Measurements from ENCODE around the gene MALT1.

DNA sequence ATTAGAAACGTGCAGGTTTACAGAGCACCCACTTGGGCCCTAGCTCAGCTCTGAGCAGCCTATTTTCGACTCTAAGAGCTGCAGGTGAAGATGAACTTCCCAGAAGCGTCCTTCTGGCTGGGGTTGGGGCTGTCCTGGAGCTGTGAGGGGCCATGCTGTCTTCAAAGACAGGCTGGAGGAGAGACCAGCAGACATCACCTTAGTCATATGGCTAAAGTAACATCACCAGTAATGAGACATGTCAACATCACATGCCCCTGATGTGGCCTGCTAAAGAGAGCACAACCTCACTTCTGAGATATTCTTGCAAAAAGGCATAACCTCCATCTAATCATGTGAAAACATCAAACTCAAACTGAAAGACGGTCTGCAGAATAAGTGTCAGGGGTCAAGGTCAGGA lies 106.2 kb downstream of the MALT1 start:
- TF ChIP-seq CTCF (IDR thresholded peaks at IDR 0.05): no peak
- TF ChIP-seq POLR2A (IDR thresholded peaks at IDR 0.05): no peak

All from lower leg skin (tissue), 3 donors.